Trophoblast cell (in vitro differentiated cells and primary cell): ENCODE data around the gene PTPRN2.
"Not testable (repeated sequence)": the region's sequence is repeated elsewhere in the genome, so short reads cannot be mapped to it uniquely, and the experiment has no call there.

ENCODE experiments used
- DNase-seq, 2 donors: peaks; one replicate each; pipeline ENCODE4 v3.0.0-alpha.2; 2016
- H2AFZ ChIP-seq: 2 replicates; pipeline ENCODE4 v1.6.1; 2013; ENCODE audit warnings: low read length, moderate library complexity, mild to moderate bottlenecking; ENCODE audit not compliant: insufficient read depth, poor library complexity
- H2AK5ac ChIP-seq: 2 replicates; pipeline ENCODE4 v1.6.1; 2013; ENCODE audit warnings: mild to moderate bottlenecking, low read length
- H2BK120ac ChIP-seq: 2 replicates; pipeline ENCODE4 v1.6.1; 2013; ENCODE audit warnings: low read length, mild to moderate bottlenecking, moderate library complexity; ENCODE audit not compliant: insufficient read depth, poor library complexity
- H2BK12ac ChIP-seq: 2 replicates; pipeline ENCODE4 v1.6.1; 2013; ENCODE audit warnings: mild to moderate bottlenecking, low read length, moderate library complexity
- H2BK5ac ChIP-seq: 2 replicates; pipeline ENCODE4 v1.6.1; 2013; ENCODE audit warnings: low read length, low read depth, moderate library complexity, mild to moderate bottlenecking; ENCODE audit not compliant: poor library complexity
- H3K14ac ChIP-seq: 2 replicates; pipeline ENCODE4 v1.6.1; 2013; ENCODE audit warnings: mild to moderate bottlenecking, low read length
- H3K18ac ChIP-seq: 2 replicates; pipeline ENCODE4 v1.6.1; 2013; ENCODE audit warnings: mild to moderate bottlenecking, low read length
- H3K23ac ChIP-seq: 2 replicates; pipeline ENCODE4 v1.6.1; 2013; ENCODE audit warnings: low read length
- H3K27ac ChIP-seq: 2 replicates; pipeline ENCODE4 v1.5.1; 2013; ENCODE audit warnings: low read depth, mild to moderate bottlenecking, inconsistent platforms, low read length, moderate library complexity
- H3K27me3 ChIP-seq: 2 replicates; pipeline ENCODE4 v1.6.1; 2013; ENCODE audit warnings: inconsistent platforms, mild to moderate bottlenecking, low read length, moderate library complexity; ENCODE audit not compliant: insufficient read depth
- H3K36me3 ChIP-seq, 2 experiments: 1 replicate in 1 of 2; 2 replicates in 1 of 2; pipeline ENCODE4 v1.6.1; 2013; ENCODE audit warnings: low read length in 2 of 2, mild to moderate bottlenecking in 2 of 2, moderate library complexity in 1 of 2; ENCODE audit not compliant: insufficient read depth in 2 of 2, control insufficient read depth in 1 of 2
- H3K4ac ChIP-seq: 2 replicates; pipeline ENCODE4 v1.6.1; 2013; ENCODE audit warnings: low read depth, mild to moderate bottlenecking, low read length, moderate library complexity
- H3K4me1 ChIP-seq, 2 experiments: 1 replicate in 1 of 2; 2 replicates in 1 of 2; pipeline ENCODE4 v1.6.1; 2013; ENCODE audit warnings: low read length in 2 of 2, mild to moderate bottlenecking in 2 of 2, moderate library complexity in 1 of 2; ENCODE audit not compliant: insufficient read depth in 2 of 2, control insufficient read depth in 1 of 2
- H3K4me2 ChIP-seq: 2 replicates; pipeline ENCODE4 v1.6.1; 2013; ENCODE audit warnings: inconsistent platforms, mild to moderate bottlenecking, low read length, moderate library complexity
- H3K4me3 ChIP-seq: 2 replicates; pipeline ENCODE4 v1.5.1; 2013; ENCODE audit warnings: mild to moderate bottlenecking, low read depth, low read length, inconsistent platforms
- H3K79me1 ChIP-seq: one replicate; pipeline ENCODE4 v1.6.1; 2013; ENCODE audit warnings: low read length
- H3K79me2 ChIP-seq: 2 replicates; pipeline ENCODE4 v1.6.1; 2013; ENCODE audit warnings: low read length, mild to moderate bottlenecking; ENCODE audit not compliant: control insufficient read depth, insufficient read depth, poor library complexity
- H3K9ac ChIP-seq: 2 replicates; pipeline ENCODE4 v1.6.1; 2013; ENCODE audit warnings: mild to moderate bottlenecking, low read length
- H3K9me3 ChIP-seq: 2 replicates; pipeline ENCODE4 v1.6.1; 2013; ENCODE audit warnings: low read depth, mild to moderate bottlenecking, control low read depth, inconsistent platforms, low read length; ENCODE audit not compliant: insufficient read depth
- H4K12ac ChIP-seq: 2 replicates; pipeline ENCODE4 v1.6.1; 2013; ENCODE audit warnings: low read depth, mild to moderate bottlenecking, low read length, moderate library complexity
- H4K8ac ChIP-seq: 2 replicates; pipeline ENCODE4 v1.6.1; 2013; ENCODE audit warnings: low read depth, mild to moderate bottlenecking, low read length, moderate library complexity
- H4K91ac ChIP-seq: one replicate; pipeline ENCODE4 v1.6.1; 2013; ENCODE audit warnings: low read depth, mild to moderate bottlenecking, low read length, moderate library complexity
- WGBS: extraction: QIAGEN DNeasy Blood & Tissue Kit; methylation state at CpG from one replicate; pipeline ENCODE4 v1.1.7; 2013; ENCODE audit warnings: missing lambda C conversion rate; ENCODE audit not compliant: insufficient read length, insufficient coverage; ENCODE audit errors: extremely low coverage; 5-methylcytosine and 5-hydroxymethylcytosine counted together

Gene PTPRN2

GRCh38 chr7:157503229-157503628 is 1084.4 kb downstream of the PTPRN2 start:
- Histone ChIP-seq H3K4me1 (no peaks in the 10 kb centered on the region), H3K23ac (no peak overlapping the region), H2BK120ac (no peak overlapping the region), H2BK12ac (no peak overlapping the region), H2BK5ac (no peak overlapping the region), H2AFZ (no peak overlapping the region), H4K8ac (no peak overlapping the region), H3K27me3 (no peaks in the 10 kb centered on the region), H3K9me3 (peaks cover 11% of the 10 kb centered on the region), H4K12ac (no peak overlapping the region), H3K14ac (no peak overlapping the region), H3K79me1 (no peaks in the 10 kb centered on the region), H3K18ac (no peak overlapping the region), H3K4me2 (no peak overlapping the region), H4K91ac (no peak overlapping the region), H3K4me3 (no peak overlapping the region), H3K79me2 (no peaks in the 10 kb centered on the region), H3K4ac (no peak overlapping the region), H2AK5ac (no peak overlapping the region), H3K9ac (no peak overlapping the region), H3K36me3 (no peaks in the 10 kb centered on the region), H3K27ac (no peak overlapping the region)
- WGBS: no CpG with 5 or more reads among the region's 4 CpGs
- DNase-seq: no peak

DNA sequence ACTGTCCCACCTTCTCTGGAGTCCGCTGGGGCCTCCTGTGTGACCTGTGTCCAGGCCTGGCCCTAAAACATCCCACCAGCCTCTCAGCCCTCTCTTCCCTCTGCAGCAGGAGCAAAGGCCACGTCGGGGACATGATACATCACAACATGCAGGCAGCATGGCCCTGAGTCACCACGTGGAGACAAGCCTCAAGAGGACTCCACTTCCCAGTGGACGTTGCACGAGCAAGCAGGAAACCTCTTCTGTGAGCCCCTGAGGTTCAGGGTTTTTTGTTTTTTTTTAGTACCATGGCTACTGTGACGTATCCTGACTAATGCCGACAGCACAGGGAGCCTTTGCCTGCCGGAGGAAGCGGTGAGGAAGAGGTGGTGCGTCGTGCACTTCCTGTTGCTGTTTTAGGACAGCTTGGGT is 1084.9 kb downstream of the PTPRN2 start:
- H3K4me3 ChIP-seq: no peak overlapping the region
- no peak overlapping the region for H2AFZ ChIP-seq
- no peaks in the 10 kb centered on the region for H3K4me1 ChIP-seq
- H4K8ac ChIP-seq: no peak overlapping the region
- no peak overlapping the region for H4K12ac ChIP-seq
- H3K23ac ChIP-seq: no peak overlapping the region
- H3K4me2 ChIP-seq: no peak overlapping the region
- H4K91ac ChIP-seq: no peak overlapping the region
- H2AK5ac ChIP-seq: no peak overlapping the region
- WGBS: no CpG with 5 or more reads among the region's 12 CpGs
- no peak overlapping the region for H2BK120ac ChIP-seq
- H3K18ac ChIP-seq: no peak overlapping the region
- H3K36me3 ChIP-seq: no peaks in the 10 kb centered on the region
- no peak overlapping the region for H2BK12ac ChIP-seq
- no peak overlapping the region for H3K14ac ChIP-seq
- H3K4ac ChIP-seq: no peak overlapping the region
- no peak overlapping the region for H3K27ac ChIP-seq
- peaks cover 9% of the 10 kb centered on the region for H3K9me3 ChIP-seq
- no peak for DNase-seq
- H3K79me1 ChIP-seq: no peaks in the 10 kb centered on the region
- no peaks in the 10 kb centered on the region for H3K79me2 ChIP-seq
- no peaks in the 10 kb centered on the region for H3K27me3 ChIP-seq
- no peak overlapping the region for H3K9ac ChIP-seq
- H2BK5ac ChIP-seq: no peak overlapping the region

GRCh38 chr7:157501581-157501980 is 1086.0 kb downstream of the PTPRN2 start:
- Histone ChIP-seq H3K36me3 (no peaks in the 10 kb centered on the region), H2BK5ac (no peak overlapping the region), H3K4me1 (no peaks in the 10 kb centered on the region), H4K8ac (no peak overlapping the region), H3K23ac (no peak overlapping the region), H3K9ac (no peak overlapping the region), H3K4me3 (no peak overlapping the region), H3K4me2 (no peak overlapping the region), H3K27me3 (no peaks in the 10 kb centered on the region), H3K9me3 (peaks cover 10% of the 10 kb centered on the region), H4K91ac (no peak overlapping the region), H2BK120ac (no peak overlapping the region), H3K79me2 (no peaks in the 10 kb centered on the region), H2AK5ac (no peak overlapping the region), H2BK12ac (no peak overlapping the region), H2AFZ (no peak overlapping the region), H3K18ac (no peak overlapping the region), H3K79me1 (no peaks in the 10 kb centered on the region), H3K4ac (no peak overlapping the region), H3K14ac (no peak overlapping the region), H3K27ac (no peak overlapping the region), H4K12ac (no peak overlapping the region)
- WGBS: no CpG with 5 or more reads among the region's 22 CpGs
- DNase-seq: no peak

GRCh38 chr7:157500989-157501540 is 1086.6 kb downstream of the PTPRN2 start:
- not testable (repeated sequence) for H3K4ac ChIP-seq, H2BK5ac ChIP-seq, H2BK12ac ChIP-seq, H3K79me2 ChIP-seq, H3K79me1 ChIP-seq, H3K9ac ChIP-seq, H4K8ac ChIP-seq, H3K4me2 ChIP-seq, H3K18ac ChIP-seq, H2AFZ ChIP-seq, DNase-seq, H4K91ac ChIP-seq, H3K27me3 ChIP-seq, H3K27ac ChIP-seq, H3K4me1 ChIP-seq, H2BK120ac ChIP-seq, H3K4me3 ChIP-seq, H2AK5ac ChIP-seq, H3K14ac ChIP-seq, H4K12ac ChIP-seq, H3K23ac ChIP-seq, H3K36me3 ChIP-seq, H3K9me3 ChIP-seq
- no CpG with 5 or more reads among the region's 45 CpGs for WGBS
